ENCODE measurements around the gene PGM5.
"Not testable (repeated sequence)": the region's sequence is repeated elsewhere in the genome, so short reads cannot be mapped to it uniquely, and the experiment has no call there.

- not testable (repeated sequence) for TF ChIP-seq CTCF (IDR thresholded peaks at IDR 0.05; ENCODE audit: low read depth, low read length); EZH2phosphoT487 (IDR thresholded peaks at IDR 0.05; ENCODE audit: low read depth)
Measured at GRCh38 chr9:68342265-68343025, 14.0 kb upstream of the PGM5 start.

Measured in OCI-LY3 (cell line).